Globus pallidus (tissue), 1 donor: ENCODE data around the gene MYO18B.

Experiments used
- DNase-seq: peaks from one replicate; pipeline ENCODE4 v3.0.0-alpha.2; 2015; ENCODE audit warnings: low spot score

MYO18B gene

GRCh38 chr22:25748704-25749103, 6.7 kb downstream of the MYO18B start:
- no peak for DNase-seq

- no peak for DNase-seq
Observed at GRCh38 chr22:25749420-25750169, 7.6 kb downstream of the MYO18B start.

GRCh38 chr22:25750569-25751173, 8.7 kb downstream of the MYO18B start:
- no peak for DNase-seq

- no peak for DNase-seq
Observed at GRCh38 chr22:25751174-25751581, 9.2 kb downstream of the MYO18B start.

- DNase-seq = no peak
Observed at GRCh38 chr22:25752615-25753214, 10.7 kb downstream of the MYO18B start.

- DNase-seq = no peak
Observed at GRCh38 chr22:25753252-25753651, 11.3 kb downstream of the MYO18B start.

GRCh38 chr22:25754527-25755202, 12.7 kb downstream of the MYO18B start:
- DNase-seq = no peak

- no peak for DNase-seq
Observed at GRCh38 chr22:25757686-25758085, 15.7 kb downstream of the MYO18B start.

GRCh38 chr22:25758316-25758715, 16.3 kb downstream of the MYO18B start:
- DNase-seq = no peak

GRCh38 chr22:25759825-25760231, 17.8 kb downstream of the MYO18B start:
- no peak for DNase-seq

GRCh38 chr22:25760294-25760693, 18.3 kb downstream of the MYO18B start:
- DNase-seq = no peak

GRCh38 chr22:25760848-25761595, 19.0 kb downstream of the MYO18B start:
- DNase-seq = no peak

- DNase-seq = no peak
Observed at GRCh38 chr22:25762147-25762546, 20.2 kb downstream of the MYO18B start.

- DNase-seq = no peak
Observed at GRCh38 chr22:25763239-25763777, 21.3 kb downstream of the MYO18B start.

- DNase-seq = no peak
Observed at GRCh38 chr22:25764270-25765015, 22.5 kb downstream of the MYO18B start.

GRCh38 chr22:25765016-25765367, 23.0 kb downstream of the MYO18B start:
- no peak for DNase-seq

GRCh38 chr22:25765801-25766200, 23.8 kb downstream of the MYO18B start:
- DNase-seq = no peak

- DNase-seq = no peak
Observed at GRCh38 chr22:25766418-25766817, 24.4 kb downstream of the MYO18B start.

- no peak for DNase-seq
Observed at GRCh38 chr22:25770333-25770732, 28.3 kb downstream of the MYO18B start.

- DNase-seq = no peak
Observed at GRCh38 chr22:25772288-25772687, 30.3 kb downstream of the MYO18B start.

- DNase-seq = no peak
Observed at GRCh38 chr22:25774575-25775026, 32.6 kb downstream of the MYO18B start.
